ENCODE results near the gene BRF1. TPM values are rescaled to one million over a fixed set of nuclear protein-coding genes. Genes with fewer than 3 reads are reported as not detected.
A peak's percentile ranks its signal among the peaks of the same experiment; 100 is the strongest.

BRF1 gene
- total RNA-seq, 1 donor from 2014 or later, result 51.1 TPM

GRCh38 chr14:105171004-105171673 is 129.7 kb downstream of the BRF1 start:
- TF ChIP-seq CTCF (conservative IDR thresholded peaks at IDR 0.05), result no peak
- Mint-ChIP-seq H3K9me3 (no peaks in the 10 kb centered on the region), H3K27me3 (ENCODE audit: low read depth) (peaks cover 21% of the 10 kb centered on the region), H3K4me3 (no peak overlapping the region), H3K36me3 (ENCODE audit: low read depth) (no peaks in the 10 kb centered on the region), H3K27ac (ENCODE audit: unreplicated experiment) (no peak overlapping the region), H3K4me1 (peaks cover 7% of the 10 kb centered on the region)
- DNase-seq (ENCODE audit: low read depth, low spot score), result no peak

- H3K4me1 Mint-ChIP-seq, result peaks cover 7% of the 10 kb centered on the region
- no peaks in the 10 kb centered on the region for H3K36me3 Mint-ChIP-seq (ENCODE audit: low read depth)
- H3K4me3 Mint-ChIP-seq, result peak overlapping the region; percentile 74
- no peak for DNase-seq (ENCODE audit: low read depth, low spot score)
- H3K9me3 Mint-ChIP-seq, result no peaks in the 10 kb centered on the region
- TF ChIP-seq CTCF (conservative IDR thresholded peaks at IDR 0.05), result no peak
- no peak overlapping the region for H3K27ac Mint-ChIP-seq (ENCODE audit: unreplicated experiment)
- H3K27me3 Mint-ChIP-seq (ENCODE audit: low read depth), result peaks cover 27% of the 10 kb centered on the region
Measured at GRCh38 chr14:105169776-105170655, 130.8 kb downstream of the BRF1 start.

GRCh38 chr14:105168979-105169507 is 131.8 kb downstream of the BRF1 start:
- peaks cover 30% of the 10 kb centered on the region for H3K27me3 Mint-ChIP-seq (ENCODE audit: low read depth)
- peak overlapping the region; percentile 47 for H3K4me3 Mint-ChIP-seq
- peaks cover 7% of the 10 kb centered on the region for H3K4me1 Mint-ChIP-seq
- no peaks in the 10 kb centered on the region for H3K36me3 Mint-ChIP-seq (ENCODE audit: low read depth)
- peak; percentile 54 for DNase-seq (ENCODE audit: low read depth, low spot score)
- TF ChIP-seq CTCF (conservative IDR thresholded peaks at IDR 0.05), result peak; percentile 65
- no peaks in the 10 kb centered on the region for H3K9me3 Mint-ChIP-seq
- no peak overlapping the region for H3K27ac Mint-ChIP-seq (ENCODE audit: unreplicated experiment)

GRCh38 chr14:105168496-105168978 is 132.3 kb downstream of the BRF1 start, which contains the start of gene JAG2:
Gene JAG2 (minus strand): TSS chr14:105168776. CDS start chr14:105168420, 356 bp downstream.
- H3K36me3 Mint-ChIP-seq (ENCODE audit: low read depth), result no peaks in the 10 kb centered on the region
- H3K27ac Mint-ChIP-seq (ENCODE audit: unreplicated experiment), result no peak within 1 kb of the TSS
- H3K4me1 Mint-ChIP-seq, result peaks cover 7% of the 10 kb centered on the region
- no peak for DNase-seq (ENCODE audit: low read depth, low spot score)
- no peaks in the 10 kb centered on the region for H3K9me3 Mint-ChIP-seq
- TF ChIP-seq CTCF (conservative IDR thresholded peaks at IDR 0.05), result no peak
- H3K27me3 Mint-ChIP-seq (ENCODE audit: low read depth), result peaks cover 30% of the 10 kb centered on the region
- H3K4me3 Mint-ChIP-seq, result peak within 1 kb of the TSS; percentile 74

GRCh38 chr14:105168093-105168420 is 132.7 kb downstream of the BRF1 start:
- no peak overlapping the region for H3K27ac Mint-ChIP-seq (ENCODE audit: unreplicated experiment)
- H3K36me3 Mint-ChIP-seq (ENCODE audit: low read depth), result no peaks in the 10 kb centered on the region
- TF ChIP-seq CTCF (conservative IDR thresholded peaks at IDR 0.05), result no peak
- no peak overlapping the region for H3K4me3 Mint-ChIP-seq
- no peak for DNase-seq (ENCODE audit: low read depth, low spot score)
- peaks cover 30% of the 10 kb centered on the region for H3K27me3 Mint-ChIP-seq (ENCODE audit: low read depth)
- peaks cover 7% of the 10 kb centered on the region for H3K4me1 Mint-ChIP-seq
- H3K9me3 Mint-ChIP-seq, result no peaks in the 10 kb centered on the region
